Smooth muscle cell (in vitro differentiated cells): ENCODE measurements around the gene AP5S1. TPM values are rescaled to one million over a fixed set of nuclear protein-coding genes. Genes with fewer than 3 reads are reported as not detected.
A peak's percentile ranks its signal among the peaks of the same experiment; 100 is the strongest.

Source experiments
- DNase-seq: peaks from one replicate; lab custom pipeline; 2025; ENCODE audit not compliant: unreplicated experiment; lab: John Stamatoyannopoulos, UW
- H2AFZ ChIP-seq: fragments of 200-600 bp; sonication (generic); 2 replicates; pipeline ENCODE4 v1.6.0; 2016; ENCODE audit warnings: antibody characterized with exemption, low read depth, mild to moderate bottlenecking
- H3F3A ChIP-seq: fragments of 200-600 bp; sonication (generic); 2 replicates; pipeline ENCODE4 v1.6.0; 2017; ENCODE audit warnings: antibody characterized with exemption, low read depth
- H3K27ac ChIP-seq: fragments of 200-600 bp; sonication (generic); 2 replicates; pipeline ENCODE4 v1.5.1; 2016; ENCODE audit warnings: low read depth, mild to moderate bottlenecking
- H3K27me3 ChIP-seq: fragments of 200-600 bp; sonication (generic); 2 replicates; pipeline ENCODE4 v1.6.1; 2016; ENCODE audit warnings: low read depth, mild to moderate bottlenecking
- H3K36me3 ChIP-seq: fragments of 200-600 bp; sonication (generic); 2 replicates; pipeline ENCODE4 v1.5.1; 2016; ENCODE audit warnings: low read depth
- H3K4me1 ChIP-seq: fragments of 200-600 bp; sonication (generic); 2 replicates; pipeline ENCODE4 v1.5.1; 2016; ENCODE audit warnings: low read depth
- H3K4me2 ChIP-seq: fragments of 200-600 bp; sonication (generic); 2 replicates; pipeline ENCODE4 v1.6.0; 2016; ENCODE audit warnings: mild to moderate bottlenecking
- H3K4me3 ChIP-seq: fragments of 200-600 bp; sonication (generic); 2 replicates; pipeline ENCODE4 v1.5.1; 2016; ENCODE audit warnings: mild to moderate bottlenecking
- H3K79me2 ChIP-seq: fragments of 200-600 bp; sonication (generic); 2 replicates; pipeline ENCODE4 v1.6.0; 2016; ENCODE audit warnings: low read depth, mild to moderate bottlenecking
- H3K9ac ChIP-seq: fragments of 200-600 bp; sonication (generic); 2 replicates; pipeline ENCODE4 v1.6.0; 2016; ENCODE audit warnings: low read depth
- H3K9me3 ChIP-seq: fragments of 200-600 bp; sonication (generic); replicated peaks from 2 replicates; pipeline ENCODE4 v1.5.1; 2016; ENCODE audit warnings: low read depth
- H4K20me1 ChIP-seq: fragments of 200-600 bp; sonication (generic); 2 replicates; pipeline ENCODE4 v1.6.0; 2016; ENCODE audit warnings: low read depth
- WGBS: methylation state at CpG from one replicate; pipeline ENCODE4 v1.1.7; 2016; ENCODE audit warnings: low lambda C conversion rate; 5-methylcytosine and 5-hydroxymethylcytosine counted together
- polyA plus RNA-seq: library from polyadenylated mRNA; unstranded; fragments of >200 nt; fragmentation: Nextera tagmentation; extraction: Ambion mirVana; gene quantifications from 2 replicates; pipeline ENCODE4 v1.2.1, GENCODE V29; 2016
- total RNA-seq: library from RNA; depleted of rRNA; stranded (reverse); fragments of >200 nt; gene quantifications from 2 replicates; pipeline ENCODE4 v1.2.3, GENCODE V29; 2014
- TF ChIP-seq, protein P1 (sequence below): fragments of 200-600 bp; sonication (generic); IDR thresholded peaks from 2 replicates; pipeline ENCODE4 v1.5.1; 2017; ENCODE audit warnings: borderline replicate concordance, mild to moderate bottlenecking, antibody characterized with exemption; ENCODE audit not compliant: insufficient read depth, poor library complexity, severe bottlenecking

AP5S1 gene
- total and polyA plus RNA-seq, 2 experiments from 2014 or later = 3.1 to 14.7 TPM

GRCh38 chr20:3804781-3805180 is 15.6 kb upstream of the AP5S1 start:
- DNase-seq = no peak
- H3K4me2 ChIP-seq = no peak overlapping the region
- H4K20me1 ChIP-seq = no peaks in the 10 kb centered on the region
- WGBS = 95% methylated on average over 11 of the region's 11 CpGs
- no peaks in the 10 kb centered on the region for H3K79me2 ChIP-seq
- no peak overlapping the region for H3K4me3 ChIP-seq
- peaks cover 12% of the 10 kb centered on the region for H3F3A ChIP-seq
- H3K9ac ChIP-seq = no peak overlapping the region
- H3K27ac ChIP-seq = no peak overlapping the region
- H3K4me1 ChIP-seq = peaks cover 12% of the 10 kb centered on the region
- no peaks in the 10 kb centered on the region for H3K36me3 ChIP-seq
- TF ChIP-seq, protein P1, sequence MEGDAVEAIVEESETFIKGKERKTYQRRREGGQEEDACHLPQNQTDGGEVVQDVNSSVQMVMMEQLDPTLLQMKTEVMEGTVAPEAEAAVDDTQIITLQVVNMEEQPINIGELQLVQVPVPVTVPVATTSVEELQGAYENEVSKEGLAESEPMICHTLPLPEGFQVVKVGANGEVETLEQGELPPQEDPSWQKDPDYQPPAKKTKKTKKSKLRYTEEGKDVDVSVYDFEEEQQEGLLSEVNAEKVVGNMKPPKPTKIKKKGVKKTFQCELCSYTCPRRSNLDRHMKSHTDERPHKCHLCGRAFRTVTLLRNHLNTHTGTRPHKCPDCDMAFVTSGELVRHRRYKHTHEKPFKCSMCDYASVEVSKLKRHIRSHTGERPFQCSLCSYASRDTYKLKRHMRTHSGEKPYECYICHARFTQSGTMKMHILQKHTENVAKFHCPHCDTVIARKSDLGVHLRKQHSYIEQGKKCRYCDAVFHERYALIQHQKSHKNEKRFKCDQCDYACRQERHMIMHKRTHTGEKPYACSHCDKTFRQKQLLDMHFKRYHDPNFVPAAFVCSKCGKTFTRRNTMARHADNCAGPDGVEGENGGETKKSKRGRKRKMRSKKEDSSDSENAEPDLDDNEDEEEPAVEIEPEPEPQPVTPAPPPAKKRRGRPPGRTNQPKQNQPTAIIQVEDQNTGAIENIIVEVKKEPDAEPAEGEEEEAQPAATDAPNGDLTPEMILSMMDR = no peak
- H3K9me3 ChIP-seq = no peaks in the 10 kb centered on the region
- no peaks in the 10 kb centered on the region for H3K27me3 ChIP-seq
- H2AFZ ChIP-seq = no peak overlapping the region

- H3K4me1 ChIP-seq = peaks cover 12% of the 10 kb centered on the region
- H3K36me3 ChIP-seq = no peaks in the 10 kb centered on the region
- 100% methylated on average over 3 of the region's 3 CpGs for WGBS
- H3K9ac ChIP-seq = no peak overlapping the region
- TF ChIP-seq, protein P1 = no peak
- no peak overlapping the region for H2AFZ ChIP-seq
- H3K79me2 ChIP-seq = no peaks in the 10 kb centered on the region
- H3F3A ChIP-seq = peaks cover 38% of the 10 kb centered on the region
- no peak overlapping the region for H3K4me3 ChIP-seq
- no peaks in the 10 kb centered on the region for H3K27me3 ChIP-seq
- no peaks in the 10 kb centered on the region for H3K9me3 ChIP-seq
- H3K27ac ChIP-seq = peak overlapping the region; percentile 60
- peak overlapping the region; percentile 31 for H3K4me2 ChIP-seq
- DNase-seq = no peak
- H4K20me1 ChIP-seq = no peaks in the 10 kb centered on the region
Observed at GRCh38 chr20:3808544-3808943, 11.8 kb upstream of the AP5S1 start.

- Histone ChIP-seq H3K4me1 (peaks cover 12% of the 10 kb centered on the region), H2AFZ (peak overlapping the region; percentile 49), H3K79me2 (no peaks in the 10 kb centered on the region)
Observed at GRCh38 chr20:3811467-3812258, 8.7 kb upstream of the AP5S1 start.

More at GRCh38 chr20:3811467-3812258, 8.7 kb upstream of the AP5S1 start:
- no peaks in the 10 kb centered on the region for H4K20me1 ChIP-seq
- peak overlapping the region; percentile 82 for H3K9ac ChIP-seq
- H3K9me3 ChIP-seq = no peaks in the 10 kb centered on the region
- no peaks in the 10 kb centered on the region for H3K36me3 ChIP-seq
- peak overlapping the region; percentile 35 for H3K4me3 ChIP-seq
- H3F3A ChIP-seq = peaks cover 35% of the 10 kb centered on the region
- no peaks in the 10 kb centered on the region for H3K27me3 ChIP-seq
- peak overlapping the region; percentile 97 for H3K27ac ChIP-seq
- peak; percentile 90 for DNase-seq
- WGBS = 6% methylated on average over 20 of the region's 20 CpGs
- H3K4me2 ChIP-seq = peak overlapping the region; percentile 79
- TF ChIP-seq, protein P1 = no peak
